A549 (cell line): Measurements from ENCODE around the gene SLCO2A1. TPM values are rescaled to one million over a fixed set of nuclear protein-coding genes. Genes with fewer than 3 reads are reported as not detected.

Source experiments
- ATAC-seq, 2 experiments: fragments of 200-7000 bp in 1 of 2; fragments of >200 bp in 1 of 2; cut with Nextera tagmentation in 1 of 2; cut with Tn5 transposase in 1 of 2; 3 replicates each; pipeline versions ENCODE4 v1.8.0 to v1.9.1; 2018 to 2020; ENCODE audit warnings: mild to moderate bottlenecking in 1 of 2, moderate library complexity in 1 of 2
- CTCF ChIA-PET: fragments of 300-600 bp; sonication (Branson Sonifier 250); formaldehyde crosslinking; extraction: SDS; loops from one replicate; lab custom pipeline; 2021; ENCODE audit warnings: antibody characterized with exemption, inconsistent platforms; lab: Yijun Ruan, JAX
- POLR2A ChIA-PET: fragments of 350-600 bp; formaldehyde crosslinking; extraction: SDS; loops from one replicate; lab custom pipeline; 2021; ENCODE audit warnings: antibody characterized with exemption, inconsistent platforms; lab: Yijun Ruan, JAX
- DNase-seq, 2 experiments: peaks; one replicate each; pipeline versions ENCODE4 v3.0.0 to v3.0.0-alpha.2; 2011 to 2016; ENCODE audit warnings: low read depth in 1 of 2, low spot score in 1 of 2
- FAIRE-seq: peaks from 2 replicates; lab custom pipeline; 2011; peaks lifted over from hg19 to GRCh38; lab: Jason Lieb, UNC
- H3K27ac ChIP-seq, 2 experiments: fragments of >200 bp; sonication (Bioruptor Twin); formaldehyde crosslinking; 3 replicates each; pipeline ENCODE4 v1.5.1; 2016 to 2017
- H3K4me1 ChIP-seq: fragments of >200 bp; sonication (Bioruptor Twin); formaldehyde crosslinking; 3 replicates; pipeline ENCODE4 v1.6.1; 2016
- H3K4me2 ChIP-seq: fragments of >200 bp; sonication (Bioruptor Twin); formaldehyde crosslinking; 3 replicates; pipeline ENCODE4 v1.6.1; 2016
- H3K4me3 ChIP-seq: fragments of >200 bp; sonication (Bioruptor Twin); formaldehyde crosslinking; 3 replicates; pipeline ENCODE4 v1.5.1; 2016
- H3K9me3 ChIP-seq: fragments of >200 bp; sonication (Bioruptor Twin); formaldehyde crosslinking; 3 replicates; pipeline ENCODE4 v1.6.1; 2016
- CHD2 ChIP-seq: fragments of 150-350 bp; IDR thresholded peaks from 2 replicates; pipeline ENCODE4 v1.6.1; 2014; ENCODE audit warnings: low read length; ENCODE audit not compliant: partially characterized antibody
- EHMT2 ChIP-seq: fragments of 200-600 bp; sonication (generic); IDR thresholded peaks from 2 replicates; pipeline ENCODE4 v1.6.1; 2016; ENCODE audit warnings: antibody characterized with exemption, low read depth, mild to moderate bottlenecking, moderate library complexity
- ELK1 ChIP-seq: fragments of 150-350 bp; IDR thresholded peaks from 2 replicates; pipeline ENCODE4 v1.6.1; 2014; ENCODE audit warnings: low read depth, mild to moderate bottlenecking, low read length
- EP300 ChIP-seq, 2 experiments: fragments of >200 bp; sonication (Bioruptor Twin); formaldehyde crosslinking; IDR thresholded peaks; 2 replicates in 1 of 2; 3 replicates in 1 of 2; pipeline ENCODE4 v1.6.1; 2016 to 2017
- FOSL2 ChIP-seq, 2 experiments: fragments of 450-650 bp in 1 of 2; fragments of >200 bp in 1 of 2; sonication (Bioruptor Twin) in 1 of 2; formaldehyde crosslinking; IDR thresholded peaks; 2 replicates each; pipeline versions ENCODE4 v1.5.0 to v1.6.1; 2016 to 2020; ENCODE audit warnings: mild to moderate bottlenecking in 1 of 2, moderate library complexity in 1 of 2
- GATA3 ChIP-seq: IDR thresholded peaks from 2 replicates; pipeline ENCODE4 v1.6.1; 2012; ENCODE audit warnings: borderline replicate concordance
- HDAC2 ChIP-seq: fragments of 200-600 bp; sonication (generic); IDR thresholded peaks from 2 replicates; pipeline ENCODE4 v1.6.1; 2016
- HEYL ChIP-seq: fragments of 250-450 bp; sonication (Bioruptor Pico); IDR thresholded peaks from 2 replicates; pipeline ENCODE4 v1.8.0; 2021; ENCODE audit warnings: mild to moderate bottlenecking, moderate library complexity
- HOXB13 ChIP-seq: fragments of 250-450 bp; sonication (Bioruptor Pico); IDR thresholded peaks from 2 replicates; pipeline ENCODE4 v1.5.0; 2020; ENCODE audit warnings: low read depth, mild to moderate bottlenecking, moderate library complexity
- JUN ChIP-seq, 2 experiments: fragments of >200 bp; sonication (Bioruptor Twin); formaldehyde crosslinking; IDR thresholded peaks; 2 replicates in 1 of 2; 3 replicates in 1 of 2; pipeline ENCODE4 v1.6.1; 2016 to 2017
- NFE2L2 ChIP-seq: fragments of 150-350 bp; conservative IDR thresholded peaks from 2 replicates; pipeline ENCODE4 v1.6.1; 2014; ENCODE audit warnings: low read length
- NPAS2 ChIP-seq: fragments of 250-450 bp; sonication (Bioruptor Pico); IDR thresholded peaks from 2 replicates; pipeline ENCODE4 v1.8.0; 2022; ENCODE audit warnings: mild to moderate bottlenecking, moderate library complexity, borderline replicate concordance
- PHF8 ChIP-seq: fragments of 200-600 bp; sonication (generic); IDR thresholded peaks from 2 replicates; pipeline ENCODE4 v1.6.1; 2016; ENCODE audit warnings: low read depth, mild to moderate bottlenecking, antibody characterized with exemption, moderate library complexity, borderline replicate concordance
- POLR2A ChIP-seq: IDR thresholded peaks from 2 replicates; pipeline ENCODE4 v1.6.1; 2012; ENCODE audit warnings: mild to moderate bottlenecking, low read length
- POLR2AphosphoS2 ChIP-seq: conservative IDR thresholded peaks from 2 replicates; pipeline ENCODE4 v1.6.1; 2012; ENCODE audit warnings: low read length, improper control_type of control experiment, inconsistent platforms
- REST ChIP-seq: fragments of 200-600 bp; sonication (generic); IDR thresholded peaks from 2 replicates; pipeline ENCODE4 v1.6.1; 2016; ENCODE audit warnings: antibody characterized with exemption, mild to moderate bottlenecking, moderate library complexity
- RNF2 ChIP-seq: fragments of 200-600 bp; sonication (generic); IDR thresholded peaks from 2 replicates; pipeline ENCODE4 v1.6.1; 2016; ENCODE audit warnings: low read depth, mild to moderate bottlenecking, antibody characterized with exemption, moderate library complexity, borderline replicate concordance
- SREBF2 ChIP-seq: fragments of 450-650 bp; IDR thresholded peaks from 2 replicates; pipeline ENCODE4 v1.6.1; 2014; ENCODE audit warnings: mild to moderate bottlenecking, moderate library complexity
- ZC3H11A ChIP-seq: fragments of 450-650 bp; IDR thresholded peaks from 2 replicates; pipeline ENCODE4 v1.6.1; 2014; ENCODE audit warnings: antibody characterized with exemption, mild to moderate bottlenecking
- ZFP36 ChIP-seq: fragments of 450-650 bp; IDR thresholded peaks from 2 replicates; pipeline ENCODE4 v1.6.1; 2014; ENCODE audit warnings: borderline replicate concordance; ENCODE audit not compliant: partially characterized antibody
- ZNF302 ChIP-seq: fragments of 250-450 bp; sonication (Bioruptor Pico); IDR thresholded peaks from 2 replicates; pipeline ENCODE4 v1.9.0; 2021; ENCODE audit warnings: inconsistent platforms, mild to moderate bottlenecking, moderate library complexity
- WGBS: methylation state at CpG from one replicate; pipeline ENCODE4 v1.1.6; 2017; ENCODE audit errors: missing lambda C conversion rate; 5-methylcytosine and 5-hydroxymethylcytosine counted together
- polyA plus RNA-seq, 4 experiments: library from polyadenylated mRNA; depleted of rRNA in 3 of 4; stranded (reverse); fragments of >200 nt; fragmentation: RNase III in 1 of 4; extraction: RNeasy Plus Mini Kit Qiagen cat#74134 plus additional on column Dnase treatment in 1 of 4; gene quantifications; 2 replicates in 3 of 4; 3 replicates in 1 of 4; pipeline ENCODE4 v1.2.3, GENCODE V29; 2011 to 2017
- TF ChIP-seq, protein P1 (sequence below): fragments of >200 bp; sonication (Bioruptor Twin); formaldehyde crosslinking; IDR thresholded peaks from 2 replicates; pipeline ENCODE4 v1.6.1; 2016

The SLCO2A1 gene
- polyA plus RNA-seq, 2 of the 4 experiments (the other 2 are of a cell fraction), result 0.12 TPM; not detected in 1

DNA sequence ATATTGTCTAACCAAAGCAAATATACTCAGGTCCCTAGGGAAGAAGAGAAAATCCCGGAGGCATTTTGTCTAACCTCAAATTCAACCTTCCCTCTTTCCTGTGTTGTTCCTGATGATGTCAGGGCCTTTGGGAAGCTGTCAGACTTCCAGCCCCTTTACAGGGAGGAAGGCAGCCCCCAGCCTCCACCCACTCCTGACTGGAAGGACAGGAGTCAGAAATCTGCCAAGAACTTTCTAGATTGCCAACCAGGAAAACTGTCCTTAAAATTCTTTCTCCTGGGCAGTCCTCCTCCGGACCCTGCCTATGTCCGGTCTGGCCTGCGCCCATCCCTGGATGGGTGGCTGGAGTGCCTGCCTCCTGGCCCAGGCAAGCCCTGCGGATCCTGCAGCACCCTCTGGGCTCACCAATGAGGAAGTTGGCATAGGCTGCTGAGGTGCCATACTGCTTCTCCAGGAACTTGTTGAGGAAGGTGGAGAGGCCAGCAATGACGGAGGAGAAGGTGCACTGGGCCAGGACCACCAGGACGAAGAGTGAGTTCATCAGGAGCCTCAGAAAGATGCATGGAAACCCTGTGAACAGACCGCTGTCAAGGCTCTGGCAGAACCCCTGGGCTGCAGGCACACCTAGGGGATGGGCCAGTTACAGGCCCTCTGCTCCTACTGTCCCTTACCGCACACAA is 81.5 kb downstream of the SLCO2A1 start:
- no peak overlapping the region for H3K4me3 ChIP-seq
- peaks cover 18% of the 10 kb centered on the region for H3K4me1 ChIP-seq
- ChIA-PET CTCF (no interaction called here), POLR2A (no interaction called here)
- TF ChIP-seq REST (no peak), ELK1 (no peak), CHD2 (no peak), PHF8 (no peak), NPAS2 (CRISPR knock-in tag) (no peak), RNF2 (no peak), JUN (IDR thresholded peaks at IDR 0.05) (no peak), EP300 (IDR thresholded peaks at IDR 0.05) (no peak), GATA3 (no peak), HEYL (no peak), SREBF2 (no peak), ZFP36 (no peak), POLR2AphosphoS2 (no peak), ZNF302 (CRISPR knock-in tag) (no peak), ZC3H11A (no peak), HOXB13 (no peak), HDAC2 (no peak)
- TF ChIP-seq, protein P1, sequence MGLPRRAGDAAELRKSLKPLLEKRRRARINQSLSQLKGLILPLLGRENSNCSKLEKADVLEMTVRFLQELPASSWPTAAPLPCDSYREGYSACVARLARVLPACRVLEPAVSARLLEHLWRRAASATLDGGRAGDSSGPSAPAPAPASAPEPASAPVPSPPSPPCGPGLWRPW, result no peak
- no peak for FAIRE-seq
- H3K9me3 ChIP-seq, result no peaks in the 10 kb centered on the region
- 60% methylated on average over 7 of the region's 9 CpGs for WGBS
- ATAC-seq, result no peak
- no peak for DNase-seq
- H3K27ac ChIP-seq, result no peak overlapping the region
- H3K4me2 ChIP-seq, result no peak overlapping the region

- no peak for DNase-seq
- ChIA-PET POLR2A (no interaction called here), CTCF (interaction anchor here (1.3 to 1.5 kb wide), 2 partner anchors 15 to 1215 kb away, joined by 4 read pairs; no protein-coding TSS in a partner anchor)
- no peak for ATAC-seq
- Histone ChIP-seq H3K4me2 (no peak overlapping the region), H3K27ac (no peak overlapping the region; a peak in 1 of 6 replicates), H3K4me1 (peaks cover 23% of the 10 kb centered on the region), H3K4me3 (no peak overlapping the region), H3K9me3 (no peaks in the 10 kb centered on the region)
- 76% methylated on average over 11 of the region's 12 CpGs for WGBS
- TF ChIP-seq ZNF302 (CRISPR knock-in tag) (no peak), FOSL2 (IDR thresholded peaks at IDR 0.05) (no peak), FOSL2 (CRISPR knock-in tag; IDR thresholded peaks at IDR 0.05) (no peak), EHMT2 (no peak), HEYL (no peak), POLR2A (no peak), NFE2L2 (no peak), ZC3H11A (no peak), SREBF2 (no peak)
- FAIRE-seq, result no peak
Observed at GRCh38 chr3:133945381-133946095, 84.2 kb downstream of the SLCO2A1 start.
